Embryonic facial prominence (tissue), 1 donor: ENCODE results near the gene ARPC4.
A peak's percentile ranks its signal among the peaks of the same experiment; 100 is the strongest.

Experiments
- DNase-seq: peaks from one replicate; pipeline ENCODE4 v3.0.0-alpha.2; 2016; ENCODE audit errors: extremely low spot score

Gene ARPC4

GRCh38 chr3:9793161-9793781, 389 bp downstream of the ARPC4 start:
- DNase-seq: no peak

GRCh38 chr3:9794400-9794799, 1.5 kb downstream of the ARPC4 start:
- no peak for DNase-seq

- DNase-seq: no peak
These were observed 2.3 kb downstream of the ARPC4 start for GRCh38 chr3:9795207-9795606.

- DNase-seq: no peak
These were observed 4.5 kb downstream of the ARPC4 start for GRCh38 chr3:9797196-9797945.

- DNase-seq: no peak
These were observed 7.6 kb downstream of the ARPC4 start for GRCh38 chr3:9800529-9800928.

GRCh38 chr3:9803494-9803893, 10.6 kb downstream of the ARPC4 start:
- no peak for DNase-seq

- no peak for DNase-seq
These were observed 12.1 kb downstream of the ARPC4 start for GRCh38 chr3:9804996-9805395.

- no peak for DNase-seq
These were observed 13.3 kb downstream of the ARPC4 start for GRCh38 chr3:9806137-9806536.

- DNase-seq: no peak
These were observed 14.1 kb downstream of the ARPC4 start for GRCh38 chr3:9806688-9807589.

- DNase-seq: no peak
These were observed 15.1 kb downstream of the ARPC4 start for GRCh38 chr3:9807981-9808344.

- DNase-seq: no peak
These were observed 15.6 kb downstream of the ARPC4 start for GRCh38 chr3:9808345-9809037.

- no peak for DNase-seq
These were observed 16.3 kb downstream of the ARPC4 start for GRCh38 chr3:9809239-9809614.

- peak; percentile 61 for DNase-seq
These were observed 16.9 kb downstream of the ARPC4 start, which contains the start of gene TTLL3 for GRCh38 chr3:9809615-9810432. Gene TTLL3 (plus strand): TSS chr3:9810262. CDS start chr3:9810662, 400 bp downstream.

GRCh38 chr3:9810433-9810770, 17.5 kb downstream of the ARPC4 start:
- DNase-seq: no peak

GRCh38 chr3:9810846-9811245, 18.0 kb downstream of the ARPC4 start:
- DNase-seq: no peak

GRCh38 chr3:9812870-9813483, 20.1 kb downstream of the ARPC4 start:
- DNase-seq: no peak

GRCh38 chr3:9815986-9816385, 23.1 kb downstream of the ARPC4 start:
- DNase-seq: no peak

GRCh38 chr3:9817436-9817835, 24.6 kb downstream of the ARPC4 start:
- DNase-seq: no peak

- DNase-seq: no peak
These were observed 25.9 kb downstream of the ARPC4 start for GRCh38 chr3:9818666-9819335.

GRCh38 chr3:9820543-9820942, 27.7 kb downstream of the ARPC4 start:
- DNase-seq: no peak
